A673 (cell line): ENCODE measurements around the gene GNA14.

Experiments
- CTCF ChIP-seq: fragments of 300-800, 200-600 bp; sonication (generic); conservative IDR thresholded peaks from 2 replicates; pipeline ENCODE4 v1.5.1; 2017; ENCODE audit warnings: low read depth, mild to moderate bottlenecking, antibody characterized with exemption, low read length, moderate library complexity, mixed read lengths
- EZH2 ChIP-seq: fragments of 200-600 bp; sonication (generic); IDR thresholded peaks from 2 replicates; pipeline ENCODE4 v1.6.1; 2017; ENCODE audit warnings: borderline replicate concordance, low read depth, mild to moderate bottlenecking, mixed read lengths, antibody characterized with exemption, low read length; ENCODE audit not compliant: poor library complexity, severe bottlenecking

GRCh38 chr9:77418226-77418625 is 229.9 kb downstream of the GNA14 start:
- TF ChIP-seq CTCF (no peak), EZH2 (no peak)
